Pericardium fibroblast (primary cell): ENCODE data around the gene GYPE. TPM values are rescaled to one million over a fixed set of nuclear protein-coding genes. Genes with fewer than 3 reads are reported as not detected.

Experiments used
- total RNA-seq: library from RNA; depleted of rRNA; stranded (reverse); fragments of >200 nt; gene quantifications from 2 replicates; pipeline ENCODE4 v1.2.3, GENCODE V29; 2015

The GYPE gene
- 0.93 and 1.1 TPM in 2 replicates for total RNA-seq

GRCh38 chr4:143905440-143905839 is at the start of gene GYPE:
Gene GYPE (minus strand): TSS chr4:143905559. CDS start chr4:143905507, 52 bp downstream.

Other genes starting within 250 kb of the GYPE start
- not detected in 2 replicates for gene FREM3, start 204.9 kb downstream of the GYPE start, total RNA-seq
- gene GYPB, start 113.8 kb upstream of the GYPE start, total RNA-seq, result not detected in 2 replicates
- not detected in 2 replicates for gene GYPA, start 235.2 kb upstream of the GYPE start, total RNA-seq